NCI-H345 treated with DMSO at 0.1 percent for 48 hours (cell line): Measurements from ENCODE around the gene MPC1.
A peak's percentile ranks its signal among the peaks of the same experiment; 100 is the strongest.
"Not testable (repeated sequence)": the region's sequence is repeated elsewhere in the genome, so short reads cannot be mapped to it uniquely, and the experiment has no call there.

Experiments used
- DNase-seq: peaks from one replicate; lab custom pipeline; 2025; ENCODE audit not compliant: unreplicated experiment; lab: John Stamatoyannopoulos, UW

MPC1 gene

DNA sequence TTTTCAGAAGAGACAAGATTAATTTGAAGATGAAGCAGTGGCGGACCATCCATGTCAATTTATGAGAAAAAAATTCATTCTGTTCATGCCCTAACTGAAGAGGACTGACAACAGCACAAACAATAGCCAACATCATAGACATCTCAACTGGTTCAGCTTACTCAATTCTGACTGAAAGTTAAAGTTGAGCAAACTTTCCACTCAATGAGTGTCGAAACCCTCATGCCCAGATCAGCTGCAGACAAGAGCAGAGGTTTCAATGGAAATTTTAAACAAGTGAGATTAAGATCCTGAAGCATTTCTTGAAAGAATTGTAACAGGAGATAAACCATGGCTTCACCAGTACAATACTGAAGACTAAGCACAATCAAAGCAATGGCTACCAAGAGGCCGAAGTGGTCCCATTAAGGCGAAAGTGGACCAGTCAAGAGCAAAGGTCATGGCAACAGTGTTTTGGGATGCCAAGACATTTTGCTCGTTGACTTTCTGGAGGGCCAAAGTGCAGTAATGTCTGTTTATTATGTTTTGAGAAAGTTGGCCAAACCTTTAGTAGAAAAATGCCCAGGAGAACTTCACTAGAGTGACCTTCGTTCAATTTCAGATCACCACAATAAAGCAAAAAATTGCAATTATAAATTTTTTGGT lies 34.3 kb downstream of the MPC1 start:
- DNase-seq: no peak

DNA sequence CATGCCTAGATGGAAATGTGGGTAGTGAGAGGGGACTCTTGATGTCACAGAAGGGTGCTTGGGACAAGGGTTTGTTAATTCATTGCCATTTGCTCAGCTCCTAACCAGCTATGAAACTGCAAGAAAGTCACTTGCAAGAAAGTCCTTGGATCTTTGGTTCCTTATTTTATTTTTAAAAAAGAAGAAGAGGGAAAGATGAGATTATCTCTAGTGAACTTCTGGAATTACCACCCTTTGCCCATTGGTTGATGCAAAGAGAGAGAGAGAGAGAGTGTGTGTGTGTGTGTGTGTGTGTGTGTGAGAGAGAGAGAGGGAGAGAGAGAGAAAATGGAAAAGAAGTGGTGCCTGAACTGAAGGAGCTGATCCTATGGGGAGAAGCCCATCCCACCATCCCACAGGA lies 35.8 kb downstream of the MPC1 start:
- no peak for DNase-seq

DNA sequence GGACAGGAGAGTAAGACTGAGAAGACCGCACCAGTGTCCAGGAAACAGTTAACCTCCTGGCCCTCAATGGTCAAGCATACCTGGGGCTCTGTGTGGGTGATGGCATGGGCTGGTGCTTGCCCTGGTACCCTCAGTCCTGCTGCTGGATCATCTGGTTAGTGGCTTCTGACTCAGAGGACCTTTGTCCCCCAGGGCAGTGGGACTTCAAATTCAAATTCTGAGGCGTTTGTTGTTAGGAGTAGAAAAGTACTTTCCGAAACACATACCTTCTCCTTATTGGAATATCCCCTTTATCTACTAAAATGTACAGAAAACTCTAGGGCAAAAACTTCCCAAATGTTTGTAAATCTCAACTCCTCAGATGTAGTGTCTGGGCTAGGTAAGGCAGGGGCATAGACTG lies 36.3 kb downstream of the MPC1 start:
- no peak for DNase-seq

DNA sequence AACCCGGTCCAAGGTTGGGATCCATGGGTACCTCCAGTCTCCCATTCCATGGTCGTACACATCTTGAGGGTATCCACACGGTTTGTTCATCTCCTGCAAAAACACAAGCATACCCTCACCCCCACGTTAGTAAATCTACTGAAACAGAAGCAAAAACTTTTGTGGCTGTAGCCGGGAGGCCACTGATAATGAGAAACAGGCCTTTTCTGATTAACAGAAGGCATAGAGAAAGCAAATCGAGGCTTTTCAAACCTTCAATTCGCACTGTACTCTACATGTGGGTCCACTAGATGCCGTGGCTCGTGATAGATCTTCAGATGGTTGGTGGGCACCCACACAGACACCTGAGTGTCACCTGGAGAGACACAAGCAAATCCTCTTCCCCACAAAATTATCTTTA lies 37.1 kb downstream of the MPC1 start:
- DNase-seq: not testable (repeated sequence)

DNA sequence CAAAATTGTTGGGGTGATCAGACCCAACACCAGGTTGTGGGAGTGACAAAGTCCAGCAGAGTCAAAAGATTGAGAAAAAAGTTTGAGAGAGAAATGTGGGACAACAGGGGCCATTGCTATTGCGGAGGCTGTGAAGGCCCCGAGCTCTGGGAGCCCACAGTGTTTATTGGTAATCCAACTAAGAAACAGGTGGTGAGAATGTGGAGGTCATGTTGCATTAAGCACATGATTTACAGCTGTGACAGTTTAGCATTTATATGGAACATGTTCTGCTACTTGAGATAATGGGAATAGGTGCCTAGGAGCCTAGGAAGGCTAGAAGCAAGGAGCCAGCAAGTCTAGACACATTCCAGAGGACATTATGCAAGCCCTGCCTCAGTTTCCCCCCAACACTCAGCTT lies 37.8 kb downstream of the MPC1 start:
- DNase-seq: not testable (repeated sequence)

DNA sequence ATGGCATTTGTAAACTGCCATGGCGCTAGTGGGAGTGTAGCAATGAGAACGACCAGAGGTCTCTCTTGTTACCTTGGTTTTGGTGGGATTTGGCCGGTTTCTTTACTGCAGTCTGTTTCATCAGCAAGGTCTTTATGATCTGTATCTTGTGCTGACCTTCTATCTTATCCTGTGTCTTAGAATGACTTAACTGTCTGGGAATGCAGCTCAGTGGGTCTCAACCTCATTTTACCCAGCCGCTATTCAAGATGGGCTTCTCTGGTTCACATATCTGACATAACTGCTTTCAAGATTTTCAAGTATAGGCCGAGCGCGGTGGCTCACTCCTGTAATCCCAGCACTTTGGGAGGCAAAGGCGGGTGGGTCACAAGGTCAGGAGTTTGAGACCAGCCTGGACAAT lies 38.5 kb downstream of the MPC1 start:
- no peak for DNase-seq

DNA sequence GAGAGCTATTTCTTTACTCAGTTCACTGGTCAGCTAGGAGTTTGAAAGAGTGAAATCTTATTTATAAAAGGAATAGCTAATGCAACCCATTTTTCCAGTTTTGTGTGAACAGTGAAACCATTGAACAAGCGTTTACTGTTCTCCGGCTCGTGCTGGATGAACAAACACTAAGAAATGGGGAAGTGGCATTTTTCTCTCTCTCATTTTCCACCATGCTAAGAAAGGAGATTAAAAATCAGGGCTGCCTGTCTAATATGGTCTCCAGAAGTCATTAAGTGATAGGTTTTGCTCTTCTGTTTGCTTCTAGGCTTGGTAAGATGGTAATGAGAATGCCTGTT lies 39.6 kb downstream of the MPC1 start:
- DNase-seq: no peak

DNA sequence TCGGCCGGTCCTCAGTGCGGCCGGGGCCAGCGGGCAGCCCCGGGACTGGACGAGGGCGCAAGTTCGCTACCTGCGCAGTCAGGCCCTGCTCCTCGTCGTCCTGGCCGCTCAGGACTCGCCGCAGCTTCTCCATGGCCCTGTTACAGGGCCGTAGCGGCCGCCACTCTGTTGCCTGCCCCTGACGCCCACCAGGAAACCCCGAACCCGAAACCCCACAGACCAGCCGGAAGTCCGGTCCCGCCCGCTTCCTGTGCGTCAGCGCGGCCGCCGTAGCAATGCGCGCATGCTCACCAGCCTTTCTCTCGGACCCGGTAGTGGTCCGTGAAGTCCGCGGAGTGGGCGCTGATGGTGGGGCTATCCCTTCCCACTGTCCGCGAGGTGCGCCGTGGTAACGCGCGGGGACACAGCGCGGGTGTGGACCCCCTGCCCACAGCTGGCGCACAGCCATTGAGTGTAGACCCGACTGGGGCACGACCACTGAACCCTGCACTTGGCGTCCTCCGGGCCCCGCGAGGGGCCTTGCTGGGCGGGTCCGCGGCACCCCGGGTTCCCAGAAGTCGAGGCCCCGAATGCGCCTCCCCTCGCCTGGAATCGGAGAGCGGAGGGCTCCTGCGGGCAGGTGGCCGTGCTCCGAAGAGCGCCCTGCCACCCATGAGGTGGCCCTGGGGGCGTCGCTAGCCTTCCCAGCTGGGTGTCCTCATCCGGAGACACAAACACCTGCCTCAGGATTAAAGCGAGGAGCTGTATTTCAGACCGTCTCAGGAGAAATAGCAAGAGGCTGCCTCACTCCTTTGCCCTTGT lies 40.2 kb downstream of the MPC1 start, which contains the start of gene SFT2D1:
Gene SFT2D1, minus strand, starts transcription at position 197 of the 801 bp plus-strand sequence. Its CDS starts 64 bp downstream, at position 133.
- DNase-seq: peak; percentile 58

DNA sequence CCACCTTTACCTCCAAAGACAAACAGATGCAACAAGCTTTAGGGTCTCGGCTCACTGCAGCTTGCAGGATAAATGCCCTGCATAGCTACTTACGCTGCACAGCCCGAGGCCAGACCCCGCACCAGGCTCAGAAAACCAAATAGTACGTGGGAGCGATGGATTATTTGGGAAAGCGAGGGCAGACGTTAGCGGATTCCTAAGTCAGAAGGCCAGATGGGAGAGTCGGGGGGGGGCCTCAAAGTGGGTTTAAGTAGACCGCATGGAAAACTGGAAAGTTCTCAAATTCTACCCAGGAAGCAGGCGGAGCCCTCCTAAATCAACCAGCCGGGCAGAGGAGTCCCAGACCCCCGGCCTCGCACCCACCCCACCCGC lies 40.8 kb downstream of the MPC1 start:
- no peak for DNase-seq

DNA sequence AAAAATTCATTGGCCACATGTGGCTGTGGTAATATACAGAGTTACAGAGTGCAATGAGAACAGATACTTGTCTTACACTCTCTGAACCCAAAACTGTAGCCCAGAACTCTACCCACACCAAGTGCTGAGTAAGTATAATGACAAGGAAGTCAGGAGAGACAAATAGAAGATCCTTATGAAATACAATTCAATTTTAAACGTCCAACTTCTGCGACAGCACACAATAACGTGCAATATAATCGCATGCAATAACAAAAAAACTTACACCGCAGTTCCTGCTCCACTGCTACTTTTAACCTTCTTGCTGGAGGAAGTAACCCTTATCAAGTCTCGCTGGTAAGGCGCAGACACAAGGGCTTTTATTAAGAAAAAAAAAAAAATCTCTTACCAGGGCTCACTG lies 41.3 kb downstream of the MPC1 start:
- no peak for DNase-seq

DNA sequence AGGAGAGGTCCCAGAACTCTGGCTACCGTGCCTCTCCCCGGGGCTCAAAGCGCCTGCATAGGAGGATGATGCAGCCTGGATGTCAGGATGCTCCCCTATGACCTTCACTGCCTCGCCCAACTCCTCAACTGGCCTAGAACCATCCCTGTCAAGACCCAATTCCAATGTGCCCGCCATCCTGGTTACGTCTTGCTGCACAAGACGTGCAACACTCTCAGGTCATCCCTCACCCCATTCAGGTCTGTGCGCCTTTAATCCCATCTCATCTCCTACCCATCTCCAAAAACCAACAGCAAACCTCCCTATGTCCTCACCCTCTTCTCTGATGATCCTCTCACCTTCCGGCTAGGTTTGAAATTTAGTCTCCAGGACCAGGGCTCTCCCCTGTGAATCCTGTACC lies 43.9 kb downstream of the MPC1 start:
- no peak for DNase-seq

DNA sequence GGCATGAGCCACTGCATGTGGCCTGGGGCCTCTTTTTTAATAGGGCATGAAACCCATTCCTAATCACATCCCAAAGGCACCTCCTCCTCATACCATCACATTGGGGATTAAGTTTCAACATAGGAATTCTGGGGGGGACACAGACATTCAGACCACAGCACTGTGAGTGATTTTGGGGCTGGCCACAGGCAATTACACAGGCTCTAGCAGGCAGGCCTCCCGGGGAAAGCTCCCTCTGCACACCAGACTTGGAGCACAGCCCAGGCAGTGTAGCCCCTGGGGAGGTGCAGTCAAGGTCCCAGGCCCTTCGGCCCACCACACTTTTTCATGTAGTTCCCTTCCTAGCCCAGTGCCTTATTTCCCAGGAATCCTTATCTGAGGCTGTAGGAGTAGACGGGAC lies 45.9 kb downstream of the MPC1 start:
- no peak for DNase-seq

DNA sequence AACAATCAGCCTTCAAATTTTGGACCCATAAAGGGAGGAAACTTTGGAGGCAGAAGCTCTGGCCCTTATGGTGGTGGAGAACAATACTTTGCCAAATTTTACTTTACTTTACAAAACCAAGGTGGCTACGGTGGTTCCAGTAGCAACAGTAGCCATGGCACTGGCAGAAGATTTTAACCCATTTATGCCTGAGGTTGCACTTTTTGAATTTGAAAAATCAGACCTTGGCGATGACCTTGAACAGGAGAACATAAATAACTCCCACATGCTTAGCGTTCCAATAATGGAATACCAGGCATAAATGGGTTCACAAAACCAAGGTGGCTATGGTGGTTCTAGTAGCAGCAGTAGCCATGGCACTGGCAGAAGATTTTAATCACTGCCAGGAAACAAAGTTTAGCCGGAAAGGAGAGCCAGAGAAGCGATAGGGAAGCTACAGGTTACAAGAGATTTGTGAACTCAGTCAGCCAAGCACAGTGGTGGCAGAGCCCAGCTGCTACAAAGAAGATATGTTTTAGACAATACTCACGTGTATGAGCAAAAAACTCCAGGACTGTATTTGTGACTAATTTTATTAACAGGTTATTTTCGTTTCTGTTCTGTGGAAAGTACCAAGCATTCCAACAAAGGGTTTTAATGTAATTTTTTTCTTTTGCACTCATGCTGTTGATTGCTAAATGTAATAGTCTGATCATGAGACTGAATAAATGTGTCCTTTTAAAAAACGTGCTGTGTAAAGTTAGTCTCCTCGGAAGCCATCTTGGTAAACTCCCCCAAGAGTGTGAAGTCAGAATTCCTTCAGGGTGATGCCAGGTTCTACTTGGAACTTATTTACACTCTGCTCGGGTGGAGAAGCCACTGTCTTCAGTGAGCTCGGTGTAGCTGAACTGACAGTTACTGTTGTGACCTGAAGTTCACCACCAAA lies 47.1 kb downstream of the MPC1 start:
- DNase-seq: no peak

DNA sequence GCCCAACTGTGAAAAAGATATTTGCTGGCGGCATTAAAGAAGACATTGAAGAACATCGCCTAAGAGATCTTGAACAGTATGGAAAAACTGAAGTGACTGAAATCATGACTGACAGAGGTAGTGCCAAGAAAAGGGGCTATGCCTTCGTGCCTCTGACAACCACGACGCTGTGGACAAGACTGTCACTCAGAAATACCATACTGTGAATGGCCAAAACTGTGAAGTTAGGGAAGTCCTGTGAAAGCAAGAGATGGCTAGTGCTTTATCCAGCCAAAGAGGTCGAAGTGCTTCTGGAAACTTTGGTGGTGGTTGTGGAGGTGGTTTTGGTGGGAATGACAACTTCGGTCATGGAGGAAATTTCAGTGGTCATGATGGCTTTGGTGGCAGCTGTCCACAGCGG lies 47.9 kb downstream of the MPC1 start:
- no peak for DNase-seq

DNA sequence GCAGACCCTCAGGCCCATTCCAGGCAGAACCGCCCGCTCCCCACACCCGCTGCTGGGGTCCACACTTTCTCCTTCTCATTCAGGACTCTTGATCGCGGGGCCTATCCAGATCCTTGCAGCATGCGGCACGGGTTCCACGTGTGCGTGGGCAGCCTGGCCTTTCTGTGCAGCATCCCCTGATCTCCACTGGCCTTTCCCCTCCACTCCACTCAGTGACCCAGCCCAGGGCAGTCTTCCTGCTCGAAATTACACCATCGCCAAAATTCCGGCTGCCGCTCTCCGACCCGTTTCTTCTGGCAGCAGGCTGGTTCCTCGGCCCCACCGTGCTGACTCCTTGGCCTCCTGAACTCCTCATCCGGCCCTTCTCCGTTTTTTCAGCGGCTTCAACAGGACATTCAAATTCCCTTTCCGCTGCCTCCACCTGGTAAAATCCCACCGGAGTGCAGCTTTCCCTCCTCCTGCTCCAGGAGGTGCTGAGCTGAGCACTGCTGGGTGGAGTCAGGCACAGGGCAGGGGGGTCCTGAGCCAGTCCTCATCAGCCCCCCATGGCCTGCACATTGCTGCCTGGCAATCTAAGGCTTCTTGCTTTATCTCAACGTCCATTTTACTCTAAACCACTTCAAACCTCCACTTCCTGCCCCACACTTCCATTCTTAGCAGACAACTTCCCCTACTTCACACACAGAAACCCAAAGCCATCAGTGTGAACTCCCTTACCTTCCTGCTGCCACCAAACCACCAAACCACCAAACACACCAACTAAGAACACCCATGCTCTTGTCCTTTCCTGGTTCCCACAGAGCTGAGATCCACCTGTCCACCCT lies 49.4 kb downstream of the MPC1 start:
- DNase-seq: no peak

DNA sequence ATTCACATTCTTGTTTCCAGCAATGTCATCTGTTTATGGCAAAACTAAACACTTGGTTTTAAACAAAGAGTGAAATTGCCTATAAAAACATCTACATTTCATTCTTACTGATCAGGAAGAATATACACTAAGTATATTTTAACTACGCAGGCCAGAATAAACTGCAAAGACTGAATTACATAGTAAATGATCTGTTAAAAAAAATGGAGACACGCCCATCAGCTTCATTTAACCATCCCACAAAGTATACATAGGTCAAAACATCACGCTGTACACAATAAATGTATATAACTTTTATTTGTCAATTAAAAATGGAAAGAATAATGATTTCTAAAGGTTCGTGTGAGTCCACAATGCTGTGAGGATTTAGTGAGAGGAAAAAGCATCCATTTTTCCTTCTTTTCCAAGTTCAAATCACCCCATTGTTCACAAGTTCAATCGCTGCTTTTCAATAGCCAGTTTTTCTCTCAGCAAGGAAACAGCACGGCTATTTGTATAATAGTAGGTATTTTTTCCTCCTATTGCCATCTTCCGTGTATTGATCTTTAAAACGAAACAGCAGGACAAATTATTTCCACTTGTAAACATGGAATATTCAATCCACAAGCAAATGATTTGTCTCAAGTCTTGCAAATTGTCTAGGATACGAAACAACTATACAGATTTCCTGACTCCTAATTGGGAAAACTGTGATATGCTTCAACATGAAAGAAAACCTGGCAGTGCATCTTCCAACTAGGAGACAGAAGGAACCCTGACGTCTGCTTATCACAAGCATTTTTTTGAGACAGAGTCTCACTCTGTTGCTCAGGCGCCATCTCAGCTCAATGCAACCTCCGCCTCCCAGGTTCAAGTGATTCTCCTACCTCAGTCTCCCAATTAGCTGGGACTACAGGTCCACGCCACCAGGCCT lies 51.0 kb downstream of the MPC1 start:
- no peak for DNase-seq

DNA sequence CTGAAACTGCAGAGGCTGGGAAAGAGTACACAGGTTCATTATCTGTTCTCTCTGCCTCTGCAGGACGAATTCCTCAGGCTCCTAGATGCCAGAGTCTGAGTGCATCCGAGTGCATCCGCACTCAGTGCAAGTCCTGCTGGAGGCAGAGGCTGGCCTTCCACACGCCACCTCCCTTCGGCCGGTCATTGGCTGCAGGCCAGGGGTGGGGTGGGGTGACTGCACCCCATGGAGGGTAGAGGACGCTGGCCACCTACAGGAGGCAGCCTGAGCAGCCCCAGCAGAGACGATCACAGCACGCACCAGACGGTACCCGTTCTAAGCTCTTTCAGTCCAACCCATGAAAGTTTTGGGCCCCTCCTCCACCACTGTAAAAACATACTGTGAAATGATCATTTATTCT lies 52.1 kb downstream of the MPC1 start:
- DNase-seq: no peak

DNA sequence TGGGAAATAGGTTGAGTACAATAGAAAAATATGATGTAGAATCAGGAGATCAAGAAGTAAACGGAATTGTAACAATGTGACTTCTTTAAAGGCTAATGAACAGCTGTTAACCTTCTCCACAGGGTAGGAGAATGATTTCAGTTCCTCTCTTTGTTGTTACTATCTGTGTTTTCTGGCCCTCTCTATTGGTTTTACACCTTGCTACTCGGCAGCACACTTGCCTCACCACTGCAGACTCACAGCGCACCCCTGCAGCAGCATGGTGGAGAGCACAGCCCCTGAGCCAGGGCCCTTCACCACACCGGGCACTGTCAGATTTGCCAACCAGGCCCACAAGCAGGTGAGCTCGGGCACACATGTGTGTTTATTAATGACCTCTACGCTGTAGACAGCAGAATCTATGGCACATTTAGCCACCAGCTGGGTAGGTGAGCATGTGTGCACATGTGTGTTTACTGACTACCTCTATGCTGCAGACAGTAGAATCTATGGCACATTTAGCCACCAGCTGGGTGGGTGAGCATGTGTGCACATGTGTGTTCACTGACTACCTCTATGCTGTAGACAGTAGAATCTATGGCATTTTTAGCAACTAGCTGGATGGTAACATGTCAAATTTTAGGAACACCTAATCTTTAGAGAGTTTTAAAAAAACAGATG lies 57.2 kb downstream of the MPC1 start:
- no peak for DNase-seq

DNA sequence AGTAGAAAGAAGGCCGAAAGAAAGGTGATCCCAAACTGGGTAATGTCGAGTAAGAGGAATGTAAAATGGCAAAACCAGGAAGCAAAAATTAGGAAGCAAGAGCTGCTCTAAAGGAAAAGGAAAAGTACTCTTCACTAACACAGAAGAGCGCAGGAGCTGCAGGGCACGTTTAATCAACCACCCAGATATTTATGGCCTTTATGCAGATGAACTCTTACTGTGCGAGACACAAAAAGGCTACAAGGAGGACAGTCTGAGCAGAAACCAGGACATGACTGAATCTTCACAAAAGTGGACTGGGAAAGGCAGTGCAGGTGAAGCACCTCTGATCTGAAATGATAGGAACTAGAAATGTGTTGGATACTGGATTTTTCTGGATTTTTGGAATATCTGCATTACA lies 59.3 kb downstream of the MPC1 start:
- DNase-seq: no peak
